Large intestine (tissue), 3 donors: ENCODE data around the gene PAQR6. TPM values are rescaled to one million over a fixed set of nuclear protein-coding genes. Genes with fewer than 3 reads are reported as not detected.

ENCODE experiments used
- DNase-seq, 2 donors: peaks; one replicate each; pipeline versions ENCODE4 v3.0.0 to v3.0.0-alpha.2; 2013
- H3K27ac ChIP-seq: one replicate; pipeline ENCODE4 v1.5.1; 2013; ENCODE audit warnings: low read length
- H3K27me3 ChIP-seq: 2 replicates; pipeline ENCODE4 v1.6.1; 2013; ENCODE audit warnings: low read length; ENCODE audit not compliant: control insufficient read depth, insufficient read depth
- H3K36me3 ChIP-seq: 2 replicates; pipeline ENCODE4 v1.6.1; 2013; ENCODE audit warnings: low read length; ENCODE audit not compliant: control insufficient read depth, insufficient read depth
- H3K4me1 ChIP-seq: one replicate; pipeline ENCODE4 v1.6.1; 2013; ENCODE audit warnings: low read length; ENCODE audit not compliant: control insufficient read depth, insufficient read depth
- H3K4me3 ChIP-seq: one replicate; pipeline ENCODE4 v1.5.1; 2013; ENCODE audit warnings: low read length
- H3K9me3 ChIP-seq: one replicate; pipeline ENCODE4 v1.6.1; 2013; ENCODE audit warnings: mild to moderate bottlenecking, low read depth, low read length, moderate library complexity; ENCODE audit not compliant: control insufficient read depth
- WGBS: methylation state at CpG from one replicate; pipeline ENCODE4 v1.1.5; 2013; ENCODE audit warnings: low lambda C conversion rate; ENCODE audit not compliant: insufficient coverage; 5-methylcytosine and 5-hydroxymethylcytosine counted together
- polyA plus RNA-seq: library from polyadenylated mRNA; unstranded; fragments of 120-200 nt; gene quantifications from one replicate; pipeline ENCODE4 v1.2.1, GENCODE V29; 2013

Gene PAQR6
- polyA plus RNA-seq, 1 donor, result 12.9 TPM

DNA sequence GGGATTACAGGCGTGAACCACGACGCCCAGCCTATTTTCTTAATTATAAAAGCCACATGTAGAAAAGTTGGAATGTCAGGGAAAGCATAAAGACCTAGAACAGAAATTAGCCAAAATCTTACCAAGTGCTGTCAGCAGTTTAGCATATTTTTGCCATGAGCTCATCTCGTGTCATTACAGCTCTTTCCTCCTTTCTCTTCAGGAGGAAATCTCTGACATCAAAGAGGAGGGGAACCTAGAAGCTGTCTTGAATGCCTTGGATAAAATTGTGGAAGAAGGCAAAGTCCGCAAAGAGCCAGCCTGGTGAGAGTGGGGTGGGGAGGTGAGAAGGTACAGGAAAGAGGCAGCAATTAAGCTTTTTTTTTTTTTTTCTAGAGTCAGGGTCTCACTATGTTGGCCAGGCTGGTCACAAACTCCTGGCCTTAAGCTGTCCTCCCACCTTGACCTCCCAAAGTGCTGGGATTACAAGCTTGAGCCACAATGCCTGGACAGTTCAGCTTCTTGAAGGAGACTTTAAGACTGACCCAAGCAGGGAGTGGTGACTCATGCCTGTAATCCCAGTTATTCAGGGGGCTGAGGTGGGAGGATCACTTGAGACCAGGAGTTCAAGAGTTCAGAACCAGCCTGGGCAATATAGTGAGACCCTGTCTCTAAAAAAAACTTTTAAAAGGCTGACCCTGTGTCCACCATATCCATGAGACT is 14.3 kb downstream of the PAQR6 start:
- WGBS, result no CpG with 5 or more reads among the region's 5 CpGs
- Histone ChIP-seq H3K4me1 (peaks cover 3% of the 10 kb centered on the region), H3K4me3 (no peak overlapping the region), H3K9me3 (no peaks in the 10 kb centered on the region), H3K27me3 (no peaks in the 10 kb centered on the region), H3K36me3 (peaks cover 60% of the 10 kb centered on the region), H3K27ac (no peak overlapping the region)
- peak; percentile 35 to 67 for DNase-seq

DNA sequence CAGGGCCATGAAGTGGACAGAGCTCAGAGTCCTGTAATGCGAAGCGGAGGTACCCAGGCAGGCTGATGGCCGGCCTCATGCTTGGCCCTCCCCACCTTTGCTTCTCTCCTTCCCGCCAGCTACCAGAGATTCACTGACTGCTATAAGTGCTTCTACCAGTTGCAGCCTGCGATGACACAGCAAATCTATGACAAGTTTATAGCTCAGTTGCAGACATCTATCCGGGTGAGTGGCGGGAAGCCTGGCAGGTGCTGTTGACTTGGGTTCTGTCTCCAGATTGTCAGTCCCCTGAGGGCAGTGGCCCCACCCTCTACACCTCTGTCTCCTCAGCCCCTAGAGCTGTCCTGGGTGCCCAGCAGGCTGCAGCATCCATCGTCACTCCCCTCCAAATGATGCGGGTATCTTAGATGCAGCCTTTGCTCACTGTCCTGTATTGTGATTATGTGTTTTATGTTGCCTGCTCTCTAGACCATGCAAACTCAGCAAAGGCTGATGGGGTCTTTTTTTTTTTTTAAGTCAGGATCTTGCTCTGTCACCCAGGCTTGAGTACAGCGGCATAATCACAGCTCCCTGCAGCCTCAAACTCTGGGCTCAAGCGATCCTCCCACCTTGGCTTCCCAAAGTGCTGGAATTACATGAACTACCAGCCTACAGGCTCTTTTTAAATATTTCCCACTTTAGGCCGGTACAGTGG is 15.5 kb downstream of the PAQR6 start:
- no CpG with 5 or more reads among the region's 12 CpGs for WGBS

DNA sequence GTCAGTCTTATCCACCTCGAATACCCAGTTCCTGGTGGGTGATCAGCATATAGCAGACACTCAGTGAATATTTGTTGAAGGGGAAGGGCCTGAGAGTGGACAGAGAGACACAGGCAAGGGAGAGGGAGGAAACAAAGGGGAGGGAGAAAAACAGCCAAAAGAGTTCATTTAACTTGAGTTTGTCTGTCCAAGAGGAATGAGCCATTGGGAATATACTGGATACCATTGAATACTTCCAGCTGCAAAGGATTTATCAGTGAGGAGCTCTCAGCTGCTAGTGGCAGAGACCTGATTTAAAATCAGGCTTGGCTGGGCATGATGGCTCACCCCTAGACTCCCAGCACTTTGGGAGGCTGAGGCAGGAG is 17.4 kb downstream of the PAQR6 start:
- Histone ChIP-seq H3K27me3 (no peaks in the 10 kb centered on the region), H3K4me1 (peaks cover 3% of the 10 kb centered on the region), H3K27ac (no peak overlapping the region), H3K4me3 (no peak overlapping the region), H3K36me3 (peaks cover 49% of the 10 kb centered on the region), H3K9me3 (no peaks in the 10 kb centered on the region)
- WGBS, result no CpG with 5 or more reads among the region's 1 CpG
- DNase-seq, result no peak

More for the DNA sequence above, 15.5 kb downstream of the PAQR6 start:
- H3K9me3 ChIP-seq, result no peaks in the 10 kb centered on the region
- H3K27me3 ChIP-seq, result no peaks in the 10 kb centered on the region
- no peak overlapping the region for H3K4me3 ChIP-seq
- no peak overlapping the region for H3K27ac ChIP-seq
- H3K36me3 ChIP-seq, result peaks cover 53% of the 10 kb centered on the region
- no peak for DNase-seq
- H3K4me1 ChIP-seq, result peaks cover 3% of the 10 kb centered on the region

DNA sequence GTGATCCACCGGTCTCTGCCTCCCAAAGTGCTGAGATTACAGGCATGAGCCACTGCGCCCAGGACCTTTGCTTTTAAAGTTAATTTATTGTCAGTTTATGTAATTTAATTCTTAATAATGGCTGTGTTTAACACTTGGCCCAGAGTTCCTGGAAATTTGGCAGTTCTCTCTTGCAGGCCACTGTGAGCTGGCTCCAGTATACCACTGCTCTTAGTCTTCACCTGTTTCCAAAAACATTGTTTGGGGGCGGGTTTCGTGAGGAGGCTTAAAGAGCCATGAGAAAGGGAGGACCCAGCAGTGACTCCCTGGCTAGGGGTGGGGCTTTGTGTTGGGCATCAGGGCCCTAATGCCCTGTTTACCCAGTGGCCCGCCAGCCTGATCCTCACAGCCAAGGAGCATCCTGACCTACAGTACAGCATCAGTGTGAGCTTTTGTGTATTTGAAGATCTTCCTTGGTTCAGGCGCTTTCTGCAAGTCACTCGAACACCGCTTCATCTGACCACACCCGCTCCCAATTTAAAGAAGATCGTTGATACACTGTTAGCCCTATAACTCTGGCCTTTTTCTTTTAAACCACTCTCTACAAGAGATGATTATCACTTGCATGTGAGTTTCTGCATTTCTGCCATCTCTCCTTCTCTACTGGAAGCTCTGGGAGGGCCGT is 17.9 kb downstream of the PAQR6 start:
- H3K9me3 ChIP-seq, result no peaks in the 10 kb centered on the region
- no peak overlapping the region for H3K4me3 ChIP-seq
- 96% methylated on average over 4 of the region's 11 CpGs for WGBS
- peaks cover 49% of the 10 kb centered on the region for H3K36me3 ChIP-seq
- no peak for DNase-seq
- H3K27ac ChIP-seq, result no peak overlapping the region
- H3K4me1 ChIP-seq, result peaks cover 3% of the 10 kb centered on the region
- H3K27me3 ChIP-seq, result no peaks in the 10 kb centered on the region

DNA sequence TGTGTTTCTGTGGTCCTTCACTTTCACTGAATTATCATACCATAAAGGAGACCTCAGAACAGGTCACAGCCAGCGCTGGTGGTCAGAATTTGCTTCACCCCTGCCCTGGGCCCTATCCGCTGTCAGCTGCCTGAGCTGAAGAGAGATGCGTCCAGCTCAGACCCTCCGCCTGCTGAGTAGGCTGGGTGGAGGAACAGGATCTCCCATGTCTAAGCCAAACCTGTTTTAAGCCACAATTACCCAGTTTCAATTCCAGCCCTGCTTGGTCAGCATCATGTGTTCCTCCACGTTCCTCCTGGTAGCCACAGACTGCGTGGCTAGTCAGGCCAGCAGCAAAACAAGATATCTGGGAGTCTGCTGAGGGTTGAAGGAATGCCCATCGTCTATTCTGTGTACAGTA is 19.4 kb downstream of the PAQR6 start:
- H3K27ac ChIP-seq, result no peak overlapping the region
- H3K36me3 ChIP-seq, result peaks cover 46% of the 10 kb centered on the region
- DNase-seq, result no peak
- no peak overlapping the region for H3K4me3 ChIP-seq
- no peaks in the 10 kb centered on the region for H3K27me3 ChIP-seq
- WGBS, result no CpG with 5 or more reads among the region's 7 CpGs
- no peaks in the 10 kb centered on the region for H3K9me3 ChIP-seq
- H3K4me1 ChIP-seq, result peaks cover 3% of the 10 kb centered on the region

DNA sequence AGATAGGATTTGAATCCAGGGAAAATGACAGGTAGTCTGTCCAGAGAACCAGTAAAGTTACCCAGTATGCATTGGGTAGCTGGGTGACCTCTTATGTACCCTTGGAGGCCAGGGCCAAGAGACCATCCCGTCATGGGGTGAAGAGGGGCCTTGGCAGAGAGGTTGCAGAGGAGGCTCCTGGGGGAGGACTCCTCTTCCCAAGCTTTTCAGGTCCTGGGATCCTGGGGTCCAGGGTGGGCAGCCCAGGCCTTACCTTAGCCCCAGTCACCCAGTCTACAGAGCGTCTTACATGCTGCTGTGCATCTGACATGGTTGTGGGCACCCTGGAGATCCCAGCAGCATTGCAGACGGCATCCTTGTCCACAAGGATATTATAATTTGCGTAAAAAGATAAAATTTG is 21.1 kb downstream of the PAQR6 start:
- peaks cover 54% of the 10 kb centered on the region for H3K36me3 ChIP-seq
- no CpG with 5 or more reads among the region's 4 CpGs for WGBS
- H3K27me3 ChIP-seq, result no peaks in the 10 kb centered on the region

DNA sequence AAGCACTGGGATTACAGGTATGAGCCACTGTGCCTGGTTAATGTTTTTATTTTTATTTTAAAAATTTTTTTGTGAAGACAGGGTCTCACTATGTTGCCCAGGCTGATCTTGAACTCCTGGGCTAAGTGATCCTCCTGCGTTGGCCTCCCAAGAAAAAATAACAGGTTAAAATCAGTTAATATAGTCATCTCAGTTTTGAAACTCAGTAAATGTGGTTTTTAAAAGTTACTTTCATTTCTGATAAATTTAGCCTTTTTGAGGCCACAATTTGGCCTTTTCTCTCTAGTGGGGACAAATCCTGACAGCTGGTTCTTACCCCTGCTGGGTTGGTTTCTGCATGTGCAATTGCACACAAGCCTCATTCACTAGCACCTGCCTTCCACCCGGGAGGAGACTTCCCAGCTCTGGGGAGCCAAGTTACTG is 21.7 kb downstream of the PAQR6 start:
- no peaks in the 10 kb centered on the region for H3K4me1 ChIP-seq
- H3K36me3 ChIP-seq, result peaks cover 59% of the 10 kb centered on the region
- no peak overlapping the region for H3K27ac ChIP-seq
- no peak overlapping the region for H3K4me3 ChIP-seq
- WGBS, result no CpG with 5 or more reads among the region's 2 CpGs
- DNase-seq, result no peak
- H3K27me3 ChIP-seq, result no peaks in the 10 kb centered on the region
- no peaks in the 10 kb centered on the region for H3K9me3 ChIP-seq

More for the DNA sequence above, 21.1 kb downstream of the PAQR6 start:
- no peaks in the 10 kb centered on the region for H3K9me3 ChIP-seq
- no peak overlapping the region for H3K4me3 ChIP-seq
- no peak overlapping the region for H3K27ac ChIP-seq
- DNase-seq, result no peak
- H3K4me1 ChIP-seq, result no peaks in the 10 kb centered on the region

DNA sequence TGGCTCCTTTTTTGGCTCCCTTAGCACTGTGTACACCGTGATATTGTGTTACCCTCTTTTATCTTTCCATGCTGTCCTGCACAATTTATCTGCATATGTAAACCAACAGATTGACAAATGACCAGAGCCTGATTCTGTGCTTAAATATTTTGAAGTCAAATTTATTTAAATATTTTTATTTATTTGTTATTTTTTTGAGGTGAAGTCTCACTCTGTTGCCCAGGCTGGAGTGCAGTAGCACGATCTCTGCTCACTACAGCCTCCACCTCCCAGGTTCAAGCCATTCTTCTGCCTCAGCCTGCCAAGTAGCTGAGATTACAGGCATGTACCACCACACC is 22.2 kb downstream of the PAQR6 start:
- no peaks in the 10 kb centered on the region for H3K27me3 ChIP-seq
- H3K36me3 ChIP-seq, result peaks cover 64% of the 10 kb centered on the region
- no peak overlapping the region for H3K27ac ChIP-seq
- DNase-seq, result no peak
- H3K9me3 ChIP-seq, result no peaks in the 10 kb centered on the region
- no peaks in the 10 kb centered on the region for H3K4me1 ChIP-seq
- no CpG with 5 or more reads among the region's 2 CpGs for WGBS
- no peak overlapping the region for H3K4me3 ChIP-seq

DNA sequence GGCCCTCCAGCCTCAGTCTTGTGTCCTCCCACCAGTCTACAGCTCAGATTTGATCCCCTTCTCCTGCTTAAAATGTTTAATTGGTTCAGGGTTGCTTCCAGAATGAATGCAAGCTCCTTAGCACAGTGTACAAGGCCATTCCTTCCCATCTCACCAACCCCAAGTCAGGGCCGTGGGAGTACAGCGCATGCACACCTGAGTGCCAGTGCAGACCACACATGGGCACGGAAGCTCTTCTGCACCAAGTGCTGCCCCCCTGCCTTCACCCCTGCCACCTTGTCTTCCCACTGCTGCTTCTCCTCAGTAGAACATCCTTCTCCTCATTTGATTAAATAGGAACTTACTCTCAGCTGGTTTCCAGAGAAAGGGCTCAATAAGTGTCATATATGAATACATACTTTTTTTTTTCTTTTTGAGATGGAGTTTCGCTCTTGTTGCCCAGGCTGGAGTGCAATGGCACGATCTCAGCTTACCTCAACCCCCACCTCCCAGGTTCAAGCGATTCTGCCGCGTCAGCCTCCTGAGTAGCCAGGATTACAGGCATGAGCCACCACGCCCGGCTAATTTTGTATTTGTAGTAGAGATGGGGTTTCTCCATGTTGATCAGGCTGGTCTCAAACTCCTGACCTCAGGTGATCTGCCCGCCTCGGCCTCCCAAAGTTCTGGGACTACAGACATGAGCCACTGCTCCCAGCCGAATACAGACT is 25.7 kb downstream of the PAQR6 start:
- Histone ChIP-seq H3K9me3 (no peaks in the 10 kb centered on the region), H3K27me3 (no peaks in the 10 kb centered on the region), H3K4me3 (no peak overlapping the region), H3K36me3 (peaks cover 56% of the 10 kb centered on the region), H3K27ac (no peak overlapping the region), H3K4me1 (no peaks in the 10 kb centered on the region)
- no CpG with 5 or more reads among the region's 13 CpGs for WGBS
- DNase-seq, result no peak

DNA sequence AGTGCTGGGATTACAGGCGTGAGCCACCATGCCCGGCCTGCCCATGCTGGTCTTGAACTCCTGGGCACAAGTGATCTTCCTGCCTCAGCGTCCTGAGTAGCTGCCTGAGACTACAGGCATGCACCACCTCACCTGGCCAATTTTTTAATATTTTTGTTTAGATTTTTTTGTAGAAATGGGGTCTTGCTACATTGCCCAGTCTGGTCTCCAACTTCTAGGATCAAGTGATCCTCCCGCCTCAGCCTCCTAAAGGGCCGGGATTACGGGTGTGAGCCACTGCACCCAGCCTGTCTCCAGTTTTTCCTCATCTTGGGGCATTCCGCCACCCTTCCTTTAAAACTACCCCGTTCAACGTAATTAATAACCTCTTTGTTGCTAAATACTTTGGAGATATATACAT is 27.6 kb downstream of the PAQR6 start:
- Histone ChIP-seq H3K4me1 (no peaks in the 10 kb centered on the region), H3K36me3 (peaks cover 47% of the 10 kb centered on the region), H3K9me3 (peaks cover 2% of the 10 kb centered on the region), H3K27me3 (no peaks in the 10 kb centered on the region), H3K27ac (no peak overlapping the region), H3K4me3 (no peak overlapping the region)
- DNase-seq, result no peak
- WGBS, result 100% methylated on average over 1 of the region's 9 CpGs
